HL-60/S4 treated with phorbol 12-myristate 13-acetate at 8.2 ng/mL for 4 days and 3 days (cell line): Measurements from ENCODE around the gene SPTBN1.

Experiments used
- in situ Hi-C: fragments of 300-500 bp; cut with MboI; formaldehyde crosslinking; loops from 2 replicates; pipeline ENCODE4 v1.15.0; 2022; ENCODE audit warnings: low sequenced_read_pairs

SPTBN1 gene

DNA sequence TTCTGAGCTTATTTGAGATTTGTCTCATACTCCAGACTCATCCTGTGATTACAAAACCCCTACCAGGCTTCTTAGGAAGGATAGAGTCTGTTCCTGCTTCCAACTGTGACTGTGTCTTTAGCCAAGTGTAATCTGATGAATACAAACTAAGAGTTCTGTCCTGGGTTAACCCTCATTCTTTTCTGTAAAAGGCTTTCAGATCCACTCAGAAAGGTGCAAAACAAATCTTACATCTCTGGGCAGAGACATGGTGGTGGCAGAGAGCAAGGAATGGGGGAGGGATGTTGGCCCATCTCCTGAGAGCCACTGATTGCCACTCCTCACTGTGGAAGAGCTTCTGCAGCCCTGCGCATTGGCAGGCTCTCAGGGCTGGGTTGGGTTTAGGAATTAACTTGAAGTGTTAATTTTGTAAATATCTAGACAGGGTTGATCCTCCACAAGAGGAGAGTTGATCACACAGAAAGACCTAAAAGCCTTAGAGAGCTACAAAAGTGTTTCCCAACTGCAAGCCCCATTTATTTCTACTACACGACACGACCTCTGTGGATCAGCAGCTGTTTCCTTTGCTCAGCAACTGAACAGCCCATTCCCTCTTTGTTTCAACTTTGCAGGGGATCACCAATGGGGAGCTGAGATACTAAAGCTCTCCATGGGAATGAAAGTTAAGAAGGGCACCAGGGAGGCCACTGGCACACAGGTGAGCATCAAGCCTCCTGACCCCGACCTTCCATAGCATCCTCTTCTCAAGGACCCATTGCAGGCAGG, 23.7 kb upstream of the SPTBN1 start:
- in situ Hi-C loops: no loop called here

DNA sequence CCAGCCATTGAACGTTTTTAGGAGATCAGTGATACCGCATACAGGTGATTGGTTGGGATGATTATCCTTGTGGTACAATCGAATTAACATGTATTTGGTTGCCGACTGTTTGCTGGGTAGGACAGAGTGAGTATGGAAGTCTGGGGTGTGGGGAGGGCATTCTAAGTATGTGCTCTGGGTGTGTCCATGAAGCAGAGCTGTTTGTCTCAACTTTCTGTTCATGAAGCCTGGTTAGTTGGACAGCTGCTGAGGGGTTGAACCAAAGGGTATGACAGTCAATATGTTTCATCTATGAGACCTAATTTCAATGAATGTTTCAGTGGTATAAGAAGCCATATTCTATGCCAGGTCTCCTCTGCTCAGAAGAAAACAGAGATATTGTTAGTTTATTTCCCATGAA, 21.9 kb upstream of the SPTBN1 start:
- in situ Hi-C loops: no loop called here

DNA sequence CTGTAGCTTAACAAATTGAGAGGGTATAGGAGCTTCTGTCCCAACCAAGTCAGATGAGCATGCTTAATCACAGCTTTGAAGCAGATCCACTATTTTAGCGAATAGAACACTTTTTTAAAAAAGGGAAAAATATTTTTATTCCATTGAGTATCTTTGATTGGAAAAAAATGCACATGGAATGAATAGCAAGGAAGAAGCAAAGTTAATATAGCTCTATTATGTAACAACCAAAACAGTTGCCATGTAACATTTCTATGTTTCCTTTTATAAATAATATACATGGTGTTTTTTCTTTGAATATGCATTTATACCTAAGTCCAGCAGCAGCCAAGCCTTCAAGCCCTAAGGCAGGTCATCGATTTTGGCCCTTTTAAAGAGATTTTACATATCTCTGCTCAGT, 21.4 kb upstream of the SPTBN1 start:
- in situ Hi-C loops: no loop called here

DNA sequence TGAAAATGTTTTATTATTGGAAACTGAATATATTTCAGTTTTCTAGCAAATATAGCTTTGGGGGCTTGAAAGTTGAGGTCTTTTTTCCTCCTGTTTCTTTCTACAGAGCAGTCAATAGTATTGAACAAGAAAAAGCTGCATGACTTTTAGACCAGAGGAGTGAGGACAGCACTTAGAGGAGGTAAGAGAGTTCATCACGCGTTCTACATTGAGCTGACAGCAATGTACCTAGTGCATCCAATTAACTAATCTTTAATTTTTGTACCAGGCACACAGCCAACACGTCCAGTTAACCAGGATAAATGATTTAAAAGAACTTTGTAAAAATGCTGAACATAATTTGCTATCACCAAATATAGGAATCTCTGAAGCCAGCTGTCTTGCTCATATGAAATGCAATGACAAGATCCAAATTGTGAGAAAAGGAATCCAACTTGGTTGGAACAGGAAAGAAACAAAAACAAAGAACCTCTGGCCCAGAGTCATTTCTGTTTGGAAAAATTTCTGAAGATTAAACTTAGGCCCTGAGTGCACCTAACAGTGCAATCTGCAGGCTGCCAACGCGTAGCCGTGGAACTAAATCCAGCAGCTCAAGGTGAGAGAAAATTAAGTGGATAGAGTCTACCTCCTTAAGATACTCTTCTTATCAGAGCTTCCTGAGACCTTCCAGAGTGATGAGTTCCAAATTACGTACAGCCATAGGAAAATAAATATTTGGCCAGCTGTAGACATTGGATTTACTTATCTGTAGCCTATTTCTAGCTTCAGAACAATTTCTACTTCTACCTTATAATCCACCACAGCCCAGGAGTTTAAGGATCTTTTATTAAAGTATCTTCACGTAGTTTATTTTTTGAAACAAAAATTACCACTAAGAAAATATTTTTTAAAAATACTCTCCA, 20.6 kb upstream of the SPTBN1 start:
- in situ Hi-C loops: no loop called here

DNA sequence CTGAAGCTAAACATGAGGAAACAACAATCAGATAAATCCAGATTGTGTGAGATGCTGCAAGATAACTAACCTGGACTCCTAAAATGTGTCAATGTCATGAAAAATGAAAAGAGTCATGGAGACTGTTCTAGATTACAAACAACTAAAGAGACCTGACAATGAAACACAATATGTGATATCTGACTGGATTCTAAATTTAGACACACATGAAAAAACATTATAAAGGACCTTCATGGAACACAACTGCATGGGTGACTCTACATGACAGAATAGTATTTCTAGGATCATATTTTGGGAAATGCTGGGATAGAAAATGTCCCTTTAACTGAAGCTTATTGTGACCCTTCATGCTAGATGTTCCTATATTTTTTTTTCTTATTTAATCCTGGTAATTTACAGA, 18.5 kb upstream of the SPTBN1 start:
- in situ Hi-C loops: no loop called here

DNA sequence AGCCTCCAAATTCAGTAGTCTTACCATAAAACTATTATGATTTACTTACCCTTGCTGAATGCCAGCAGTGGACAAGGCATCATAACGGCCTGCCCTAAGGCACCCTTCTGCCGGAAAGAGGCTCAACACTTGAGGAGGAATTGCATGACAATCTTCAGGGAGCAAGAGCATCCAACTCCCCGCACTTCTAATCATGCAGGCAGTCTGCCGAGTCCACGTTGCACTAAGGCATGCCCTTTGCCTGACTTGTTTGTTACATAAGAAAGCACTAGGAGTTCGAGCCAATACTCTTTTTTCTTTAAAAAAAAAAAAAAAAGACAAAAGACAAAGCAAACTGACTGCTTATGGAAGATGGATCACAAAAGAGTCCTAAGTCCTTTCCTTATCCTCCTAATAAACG, 17.9 kb upstream of the SPTBN1 start:
- in situ Hi-C loops: no loop called here

DNA sequence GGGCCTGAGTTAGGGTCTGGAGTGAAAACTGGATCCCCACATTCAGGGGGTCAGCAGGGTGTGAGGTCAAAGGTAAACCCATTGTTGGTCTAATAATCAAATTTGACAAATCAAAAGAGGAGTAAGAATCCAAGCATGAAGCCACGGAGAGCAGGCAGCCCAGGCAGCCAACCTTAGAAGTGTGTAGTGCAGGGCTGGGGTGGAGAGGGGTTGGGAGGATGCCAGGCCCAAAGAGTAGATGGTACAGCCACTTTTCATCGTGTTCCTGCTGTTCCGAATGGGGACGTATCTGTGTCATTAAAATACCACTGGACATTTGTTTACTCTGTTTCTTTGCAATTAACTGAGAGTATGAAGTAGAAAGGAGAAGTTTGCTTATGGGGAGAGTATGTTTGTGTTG, 16.5 kb upstream of the SPTBN1 start:
- in situ Hi-C loops: no loop called here

DNA sequence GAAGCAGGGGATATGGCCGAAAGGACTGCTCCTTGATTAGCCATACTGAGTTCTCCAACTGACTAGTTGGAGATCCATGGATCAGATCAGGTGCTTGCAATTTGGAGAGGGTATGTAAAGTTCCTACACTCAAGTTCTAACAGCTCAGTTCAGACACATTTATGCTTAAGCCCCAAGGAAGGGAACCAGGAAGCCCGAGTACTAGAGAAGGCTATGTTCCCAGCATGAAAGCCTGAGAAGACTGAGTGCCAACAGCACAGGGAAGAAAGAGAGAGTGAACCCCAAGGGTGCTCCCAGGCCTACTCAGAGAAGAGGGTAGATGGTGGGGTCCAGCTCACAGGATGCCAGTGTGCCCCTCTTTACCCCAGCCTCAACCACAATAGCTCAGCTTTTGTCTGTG, 16.1 kb upstream of the SPTBN1 start:
- in situ Hi-C loops: no loop called here

DNA sequence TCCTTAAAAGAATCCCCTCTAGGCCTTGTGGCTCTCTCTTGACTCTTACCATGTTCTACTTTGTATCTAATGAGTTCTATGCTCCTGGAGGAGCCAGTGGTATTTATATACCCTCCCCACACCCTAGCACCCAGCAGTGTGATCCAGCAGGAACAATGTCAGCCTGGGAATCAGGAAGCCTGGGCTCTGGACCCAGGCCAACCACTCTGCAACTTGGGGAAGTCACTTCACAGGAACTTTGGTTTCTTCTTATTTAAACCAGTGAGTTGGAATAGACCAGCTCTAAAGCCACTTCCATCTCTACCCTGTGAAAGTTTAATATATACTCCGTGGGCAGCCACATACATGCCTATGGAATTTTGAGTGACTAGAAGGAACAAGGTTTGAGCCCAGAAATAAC, 11.6 kb upstream of the SPTBN1 start:
- in situ Hi-C loops: no loop called here

DNA sequence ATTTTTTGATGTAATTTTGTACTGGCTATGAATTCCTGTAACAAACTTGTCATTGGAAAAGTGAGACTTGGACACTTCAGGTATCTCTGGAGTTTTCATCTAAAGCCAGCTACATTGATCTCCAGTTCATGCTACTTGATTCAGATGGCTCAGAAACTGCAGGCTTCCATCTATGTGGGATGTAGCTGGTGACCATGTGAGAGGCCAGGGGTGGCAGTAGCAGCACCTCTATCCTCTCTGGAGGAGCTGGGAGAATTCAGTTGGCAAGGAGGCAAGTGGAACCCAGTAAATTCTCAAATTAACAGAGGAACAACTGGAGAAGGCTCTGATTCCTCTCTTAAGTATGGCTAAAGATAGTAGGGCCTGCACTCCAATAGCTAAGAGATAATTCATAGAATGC, 10.0 kb upstream of the SPTBN1 start:
- in situ Hi-C loops: no loop called here

DNA sequence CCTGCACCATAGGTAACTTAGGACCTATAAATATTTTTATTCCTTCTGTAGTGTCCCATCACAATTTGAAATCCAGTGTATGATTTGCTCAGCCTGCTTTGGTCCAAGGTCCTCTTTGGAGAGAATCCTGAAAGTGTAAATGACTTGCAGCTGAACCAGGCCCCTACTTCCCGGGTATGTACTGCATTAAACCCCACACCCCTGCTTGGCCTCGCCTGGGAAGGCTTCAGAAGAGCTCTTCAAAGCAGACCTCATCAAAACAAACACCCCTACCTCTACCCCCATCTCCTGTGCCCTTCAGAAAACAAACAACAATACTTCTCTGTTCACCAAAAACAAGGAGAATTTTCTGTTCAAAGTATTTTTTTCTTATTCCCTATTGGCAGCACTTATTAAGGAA, 9.5 kb upstream of the SPTBN1 start:
- in situ Hi-C loops: no loop called here

DNA sequence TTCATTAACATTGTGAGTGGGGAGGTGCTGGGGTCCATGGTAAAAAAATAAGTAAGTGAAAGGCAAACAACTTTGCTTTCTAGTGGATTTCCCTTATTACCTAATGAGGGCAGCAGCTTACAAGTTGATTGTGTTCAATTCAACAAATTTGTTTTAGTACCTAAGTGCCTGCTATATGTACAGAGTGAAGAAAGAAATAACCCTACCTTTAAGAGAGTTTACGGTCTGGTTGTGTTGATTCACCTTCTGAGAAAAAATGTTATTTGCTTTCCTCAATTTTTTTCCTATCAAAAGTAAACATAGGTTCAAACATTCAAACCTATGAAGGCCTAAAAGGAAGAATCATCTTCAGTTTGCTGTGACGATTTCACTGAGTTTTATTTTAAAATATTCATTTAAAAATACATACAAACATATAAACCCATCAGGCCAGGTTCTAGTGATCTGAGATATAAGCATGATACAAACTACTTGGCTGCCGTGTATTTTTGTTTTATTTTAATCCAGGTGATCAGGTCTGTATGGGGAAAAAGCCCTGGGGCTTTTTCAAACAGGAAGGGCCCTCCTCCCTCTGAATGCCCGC, 1.5 kb upstream of the SPTBN1 start:
- in situ Hi-C loops: no loop called here

DNA sequence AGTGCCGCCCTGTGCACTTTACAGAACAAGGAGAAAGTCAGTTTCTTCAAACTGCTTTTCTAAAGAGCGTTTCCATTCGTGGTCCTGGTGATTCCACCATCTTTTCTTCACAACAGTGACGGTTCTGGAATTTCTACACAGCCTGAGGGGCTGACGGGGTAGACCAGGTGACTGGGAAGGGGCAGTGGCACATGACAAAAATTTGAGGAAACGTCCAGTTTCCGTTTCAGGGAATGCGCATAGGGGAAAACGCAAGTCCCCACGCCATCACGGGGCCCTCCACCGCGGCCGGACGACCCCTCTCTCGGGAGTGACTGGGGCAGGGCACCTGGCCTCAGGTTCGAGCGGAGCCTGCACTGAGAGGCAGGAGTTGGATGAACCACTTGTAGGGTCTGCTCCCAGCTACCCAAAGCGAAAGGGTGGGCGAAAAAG, 980 bp upstream of the SPTBN1 start:
- in situ Hi-C loops: no loop called here

DNA sequence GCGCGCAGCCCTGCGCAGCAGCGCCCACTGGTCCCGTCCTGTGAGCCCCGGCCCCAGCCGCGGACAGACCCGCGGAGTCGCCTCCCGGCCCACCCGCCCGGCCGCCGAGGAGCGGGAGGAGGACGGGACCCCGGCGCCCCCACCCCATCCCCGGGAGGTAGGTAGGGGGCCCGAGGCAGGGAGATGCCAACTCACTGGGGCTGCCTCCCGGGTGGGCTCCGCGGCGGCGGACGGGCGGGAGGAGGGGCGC, 160 bp downstream of the SPTBN1 start:
- in situ Hi-C loops: no loop called here

DNA sequence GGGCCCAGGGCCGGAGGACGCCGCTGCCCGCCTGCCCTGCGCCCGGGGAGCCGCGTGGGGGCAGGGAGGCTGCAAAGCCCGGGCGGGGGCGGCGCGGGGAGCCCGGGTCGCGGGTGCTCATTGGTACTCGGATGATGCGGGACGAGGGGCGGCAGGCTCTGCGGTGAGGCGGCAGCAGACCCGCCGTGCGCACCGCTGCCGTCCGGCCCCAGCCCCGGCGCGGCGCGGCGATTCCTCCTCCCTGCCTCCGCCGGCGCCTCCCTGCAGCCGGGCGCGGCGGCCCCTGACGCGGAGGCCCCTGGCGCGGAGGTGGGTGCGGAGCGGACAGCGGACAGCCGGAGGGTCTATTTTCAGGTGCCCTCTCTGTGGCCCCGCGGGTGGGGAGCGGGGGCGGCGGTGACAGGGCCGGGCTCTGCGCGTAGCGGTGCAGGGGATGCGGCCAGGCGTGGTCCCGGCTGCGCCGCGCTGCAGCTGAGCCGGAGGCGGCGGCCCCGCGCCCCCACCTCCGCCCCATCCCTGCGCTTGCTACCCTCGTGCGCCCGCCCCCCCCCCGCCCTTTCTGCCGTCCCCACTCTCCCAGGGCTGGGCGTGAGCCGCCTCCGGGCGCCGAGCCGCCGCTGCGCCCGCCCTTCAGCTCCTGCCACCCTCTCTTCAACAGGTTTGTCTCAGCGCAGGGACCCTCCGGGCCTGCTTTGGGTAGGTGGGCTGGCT, 640 bp downstream of the SPTBN1 start:
- in situ Hi-C loops: no loop called here

DNA sequence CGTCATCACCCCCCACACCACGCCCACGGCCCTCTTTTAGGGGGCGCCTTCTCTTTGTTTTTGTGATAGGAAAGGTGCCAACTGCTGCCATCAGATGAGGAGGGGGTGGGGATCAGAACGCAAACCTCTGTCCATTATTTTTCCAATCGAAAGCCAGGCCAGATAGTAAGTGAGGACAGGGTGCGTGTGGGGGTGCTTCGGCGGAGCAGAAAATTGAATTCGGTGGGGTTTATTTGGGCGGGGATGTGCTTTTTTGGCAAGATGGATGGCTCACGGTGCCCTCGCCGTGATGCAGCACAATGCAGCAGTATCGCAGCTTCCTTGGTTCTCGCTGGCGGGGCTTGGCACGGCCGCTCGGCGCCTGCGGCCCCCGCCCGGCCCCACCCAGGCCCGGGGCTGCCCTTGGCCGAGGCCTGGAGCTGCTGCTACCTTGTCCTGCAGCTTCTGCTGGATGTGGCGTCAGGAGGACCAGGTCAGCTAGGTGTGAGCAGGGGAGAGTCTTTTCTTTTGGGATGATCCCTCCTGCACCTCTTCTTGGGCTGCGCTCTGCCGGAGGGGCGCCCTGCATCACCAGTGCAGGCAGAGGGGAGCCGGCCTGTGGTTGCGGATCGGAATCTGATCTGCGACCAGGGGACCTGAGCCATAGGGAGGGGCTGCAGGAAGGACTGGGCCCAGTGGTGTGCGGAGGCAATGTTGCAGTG, 1.3 kb downstream of the SPTBN1 start:
- in situ Hi-C loops: no loop called here

DNA sequence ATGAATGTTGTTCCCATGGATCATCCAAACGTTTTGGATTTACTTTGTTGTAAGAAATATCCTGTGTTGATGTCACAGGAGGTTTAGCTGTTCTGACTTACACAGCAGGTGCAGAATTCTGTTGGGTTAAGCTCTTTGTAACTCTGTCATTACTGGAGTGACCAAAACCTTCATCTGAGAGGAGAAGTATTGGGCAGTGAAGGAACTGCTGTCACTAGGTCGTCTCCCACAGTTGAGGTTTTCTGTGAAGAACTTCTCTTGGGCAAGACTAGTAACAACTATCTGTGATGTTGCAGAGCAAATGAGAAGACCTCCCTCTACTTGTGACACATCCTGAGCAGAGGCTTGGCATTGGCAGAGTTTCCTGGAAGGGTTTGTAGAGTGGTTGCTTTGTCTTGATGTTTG, 2.9 kb downstream of the SPTBN1 start:
- in situ Hi-C loops: no loop called here

DNA sequence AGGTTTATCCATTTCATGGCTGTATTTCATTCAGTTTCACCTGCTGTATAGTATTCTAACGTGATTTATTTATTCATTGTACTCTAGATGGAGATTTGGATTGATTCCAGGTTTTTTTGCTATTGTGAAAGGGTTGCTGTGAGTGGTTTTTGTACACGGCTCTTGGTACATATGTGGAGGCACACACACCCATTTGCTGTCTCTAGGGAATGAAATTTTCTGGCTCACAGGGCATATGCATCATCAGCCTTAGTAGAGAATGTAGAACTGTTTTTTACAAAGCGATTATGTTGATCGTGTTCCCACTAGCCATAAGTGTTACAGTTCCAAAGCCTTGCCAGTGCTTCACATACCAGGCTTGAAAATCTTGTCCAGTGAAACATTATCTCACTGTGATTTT, 5.1 kb downstream of the SPTBN1 start:
- in situ Hi-C loops: no loop called here

DNA sequence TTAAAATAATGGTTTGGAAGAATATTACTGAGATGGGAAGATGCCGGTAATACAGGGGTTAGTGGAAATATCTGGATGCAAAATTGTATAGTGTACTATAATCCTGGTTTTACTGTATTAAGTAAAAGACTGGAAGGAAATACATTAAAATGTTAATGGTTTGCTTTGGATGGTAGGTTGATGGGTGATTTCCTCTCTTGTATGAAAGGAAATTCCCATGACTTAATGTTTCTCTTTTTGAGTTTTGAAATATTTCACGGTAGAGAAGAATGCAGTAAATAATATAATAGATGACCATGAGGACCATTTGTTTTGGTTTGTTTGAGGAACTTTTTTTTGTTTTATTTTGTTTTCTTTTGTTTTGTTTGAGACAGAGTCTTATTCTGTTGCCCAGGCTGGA, 8.2 kb downstream of the SPTBN1 start:
- in situ Hi-C loops: no loop called here

DNA sequence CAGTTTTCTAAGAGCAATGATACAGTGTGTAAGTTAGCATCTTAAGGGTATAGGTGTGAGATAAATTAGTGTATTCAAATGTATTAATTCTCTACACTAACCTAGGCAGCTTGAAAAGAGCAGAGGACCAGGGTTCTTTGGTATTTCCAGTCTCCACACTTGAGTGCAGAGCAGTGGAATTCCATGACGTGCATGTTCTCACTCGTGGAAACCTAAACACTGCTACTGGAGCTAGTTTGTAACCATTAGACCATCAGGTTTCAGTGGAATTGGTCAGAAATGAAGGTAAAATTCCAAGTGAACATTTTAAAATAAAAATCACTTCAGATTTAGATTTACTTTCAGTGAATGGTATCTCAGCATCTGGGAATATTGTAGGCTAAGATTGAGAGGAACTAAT, 9.0 kb downstream of the SPTBN1 start:
- in situ Hi-C loops: no loop called here

DNA sequence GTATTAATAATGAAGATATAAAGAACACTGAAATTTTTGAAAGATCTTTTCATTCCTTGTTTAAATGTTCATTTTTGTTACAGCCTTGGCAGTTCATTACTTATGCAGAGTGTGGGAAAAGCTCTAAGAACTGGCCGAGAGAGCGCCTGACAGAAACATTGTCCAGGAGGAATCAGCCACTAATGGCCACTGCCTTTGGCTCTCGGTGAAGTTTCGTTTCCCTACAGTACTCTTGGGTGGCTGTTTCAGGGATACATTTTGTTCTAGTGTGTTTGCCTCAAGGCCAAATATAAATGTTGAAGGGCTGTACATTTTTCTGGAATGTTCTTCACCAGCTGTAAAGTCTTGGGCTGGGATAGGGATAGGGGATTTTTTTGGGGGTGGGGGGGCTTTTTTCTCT, 10.7 kb downstream of the SPTBN1 start:
- in situ Hi-C loops: no loop called here
